ENCODE measurements around the gene RXRG.

DNA sequence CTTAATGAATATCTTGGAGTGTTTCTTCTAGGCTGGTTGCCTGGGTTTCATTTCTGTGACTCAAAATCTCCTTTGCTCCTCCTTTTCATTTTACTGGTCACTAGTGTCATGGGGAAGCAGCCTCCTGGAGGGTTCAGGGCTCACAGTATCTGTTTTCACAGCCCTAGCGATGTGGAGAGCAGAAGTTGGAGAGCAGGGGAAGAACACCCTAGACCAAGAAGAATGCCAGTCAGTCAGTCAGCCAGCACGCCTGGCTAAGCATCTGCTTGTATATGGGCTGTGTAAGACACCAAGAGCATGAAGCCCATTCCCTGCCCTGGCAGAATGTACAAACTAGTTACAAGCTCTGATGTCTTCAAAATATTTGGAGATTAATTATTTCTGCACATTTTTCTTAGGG, 7.9 kb downstream of the RXRG start:
- TF ChIP-seq, protein P1, sequence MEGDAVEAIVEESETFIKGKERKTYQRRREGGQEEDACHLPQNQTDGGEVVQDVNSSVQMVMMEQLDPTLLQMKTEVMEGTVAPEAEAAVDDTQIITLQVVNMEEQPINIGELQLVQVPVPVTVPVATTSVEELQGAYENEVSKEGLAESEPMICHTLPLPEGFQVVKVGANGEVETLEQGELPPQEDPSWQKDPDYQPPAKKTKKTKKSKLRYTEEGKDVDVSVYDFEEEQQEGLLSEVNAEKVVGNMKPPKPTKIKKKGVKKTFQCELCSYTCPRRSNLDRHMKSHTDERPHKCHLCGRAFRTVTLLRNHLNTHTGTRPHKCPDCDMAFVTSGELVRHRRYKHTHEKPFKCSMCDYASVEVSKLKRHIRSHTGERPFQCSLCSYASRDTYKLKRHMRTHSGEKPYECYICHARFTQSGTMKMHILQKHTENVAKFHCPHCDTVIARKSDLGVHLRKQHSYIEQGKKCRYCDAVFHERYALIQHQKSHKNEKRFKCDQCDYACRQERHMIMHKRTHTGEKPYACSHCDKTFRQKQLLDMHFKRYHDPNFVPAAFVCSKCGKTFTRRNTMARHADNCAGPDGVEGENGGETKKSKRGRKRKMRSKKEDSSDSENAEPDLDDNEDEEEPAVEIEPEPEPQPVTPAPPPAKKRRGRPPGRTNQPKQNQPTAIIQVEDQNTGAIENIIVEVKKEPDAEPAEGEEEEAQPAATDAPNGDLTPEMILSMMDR (IDR thresholded peaks at IDR 0.05 in 2 of 3, conservative IDR thresholded peaks at IDR 0.05 in 1 of 3; ENCODE audit: borderline replicate concordance in 1 of 3, insufficient read depth in 1 of 3, low read depth in 2 of 3, low read length in 2 of 3) = no peak
- TF ChIP-seq EZH2 (IDR thresholded peaks at IDR 0.05) (no peak), POLR2A (IDR thresholded peaks at IDR 0.05; ENCODE audit: borderline replicate concordance, extremely low read depth, insufficient read depth, insufficient read length) (no peak), JUND (IDR thresholded peaks at IDR 0.05) (no peak), SP1 (IDR thresholded peaks at IDR 0.05; ENCODE audit: low read depth) (no peak)

All from HCT116 (cell line).